Fibroblast of lung (primary cell): ENCODE results near the gene PHLDB1.

Experiments used
- EZH2 ChIP-seq: IDR thresholded peaks from 2 replicates; pipeline ENCODE4 v1.5.1; 2012; ENCODE audit warnings: low read length, control low read depth, mild to moderate bottlenecking; ENCODE audit errors: missing control alignments
- TF ChIP-seq, protein P1 (sequence below), 2 donors: IDR thresholded peaks in 1 of 2; conservative IDR thresholded peaks in 1 of 2; 1 replicate in 1 of 2; 2 replicates in 1 of 2; pipeline ENCODE4 v1.5.1; 2011 to 2012; ENCODE audit warnings: low read length in 2 of 2, control low read depth in 1 of 2, inconsistent platforms in 1 of 2, low read depth in 1 of 2, mild to moderate bottlenecking in 1 of 2

DNA sequence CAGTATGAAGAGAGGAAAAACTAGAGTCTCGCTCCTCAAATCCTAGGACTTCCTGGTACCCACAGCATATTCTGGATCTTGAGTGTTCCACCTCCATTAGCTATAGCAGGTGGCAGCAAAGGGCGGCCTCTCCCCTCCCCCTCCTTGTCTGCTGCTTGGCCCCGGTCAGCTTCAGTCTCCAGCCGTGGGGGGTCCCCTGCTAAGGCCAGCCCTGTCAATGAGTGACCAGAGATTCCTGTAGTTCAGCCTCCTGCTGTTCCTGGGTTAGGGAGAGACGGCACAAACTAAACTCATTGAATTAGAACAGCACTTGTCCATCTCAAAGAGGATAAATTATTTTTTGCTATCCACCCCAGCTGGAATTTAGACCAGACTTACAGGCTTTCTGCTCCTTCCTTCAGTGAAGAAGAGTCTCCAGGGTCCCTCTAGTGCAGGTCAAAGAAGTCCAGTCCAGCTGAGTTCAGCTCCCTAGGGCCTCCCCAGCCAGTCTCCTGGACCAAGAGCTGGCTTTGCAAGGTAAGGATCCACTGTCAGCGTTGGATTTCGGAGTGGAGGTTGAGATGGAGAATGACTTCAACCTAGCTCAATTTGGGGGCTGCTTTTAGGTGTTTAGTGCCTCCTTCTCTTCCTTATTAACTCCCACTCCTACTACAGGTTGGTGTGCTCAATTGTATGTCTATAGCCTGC, 1.1 kb upstream of the PHLDB1 start:
- no peak for TF ChIP-seq EZH2
- TF ChIP-seq, protein P1, sequence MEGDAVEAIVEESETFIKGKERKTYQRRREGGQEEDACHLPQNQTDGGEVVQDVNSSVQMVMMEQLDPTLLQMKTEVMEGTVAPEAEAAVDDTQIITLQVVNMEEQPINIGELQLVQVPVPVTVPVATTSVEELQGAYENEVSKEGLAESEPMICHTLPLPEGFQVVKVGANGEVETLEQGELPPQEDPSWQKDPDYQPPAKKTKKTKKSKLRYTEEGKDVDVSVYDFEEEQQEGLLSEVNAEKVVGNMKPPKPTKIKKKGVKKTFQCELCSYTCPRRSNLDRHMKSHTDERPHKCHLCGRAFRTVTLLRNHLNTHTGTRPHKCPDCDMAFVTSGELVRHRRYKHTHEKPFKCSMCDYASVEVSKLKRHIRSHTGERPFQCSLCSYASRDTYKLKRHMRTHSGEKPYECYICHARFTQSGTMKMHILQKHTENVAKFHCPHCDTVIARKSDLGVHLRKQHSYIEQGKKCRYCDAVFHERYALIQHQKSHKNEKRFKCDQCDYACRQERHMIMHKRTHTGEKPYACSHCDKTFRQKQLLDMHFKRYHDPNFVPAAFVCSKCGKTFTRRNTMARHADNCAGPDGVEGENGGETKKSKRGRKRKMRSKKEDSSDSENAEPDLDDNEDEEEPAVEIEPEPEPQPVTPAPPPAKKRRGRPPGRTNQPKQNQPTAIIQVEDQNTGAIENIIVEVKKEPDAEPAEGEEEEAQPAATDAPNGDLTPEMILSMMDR (conservative IDR thresholded peaks at IDR 0.05 in 1 of 2, IDR thresholded peaks at IDR 0.05 in 1 of 2; ENCODE audit: low read depth in 1 of 2, low read length in 2 of 2) = no peak
